Measurements from ENCODE around the gene SYCP2. TPM values are rescaled to one million over a fixed set of nuclear protein-coding genes. Genes with fewer than 3 reads are reported as not detected.

SYCP2 gene
- polyA plus RNA-seq, 1 donor (not counting 4 experiments of a cell fraction or from before 2014, with no cell fraction given) = 0.12 TPM

DNA sequence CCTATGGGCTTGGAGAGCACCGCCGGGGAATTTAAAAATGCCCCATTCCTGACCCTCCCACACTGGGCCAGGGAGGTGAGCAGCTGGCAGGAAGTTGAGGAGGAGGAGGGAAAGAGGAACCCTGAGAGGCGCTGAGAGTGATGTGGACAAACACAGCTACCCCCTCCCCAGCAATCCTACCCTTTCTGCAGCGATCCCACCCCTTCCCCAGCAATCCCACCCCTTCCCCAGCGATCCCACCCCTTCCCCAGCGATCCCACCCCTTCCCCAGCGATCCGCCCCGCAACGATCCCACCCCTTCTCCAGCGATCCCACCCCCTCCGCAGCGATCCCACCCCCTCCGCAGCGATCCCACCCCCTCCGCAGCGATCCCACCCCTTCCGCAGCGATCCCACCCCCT, 111.6 kb downstream of the SYCP2 start:
- Histone ChIP-seq H3K4me3 (ENCODE audit: control insufficient read depth in 2 of 3, extremely low read depth in 1 of 3, insufficient read depth in 2 of 3, low read depth in 1 of 3, low read length in 3 of 3) (no peak overlapping the region), H3K9me3 (ENCODE audit: control insufficient read depth, low read depth, low read length) (no peaks in the 10 kb centered on the region), H3K4me1 (ENCODE audit: control insufficient read depth, extremely low read depth, insufficient read depth, low read length) (peaks cover 16% of the 10 kb centered on the region), H3K4me2 (ENCODE audit: control insufficient read depth, extremely low read depth, insufficient read depth, low read depth, low read length) (no peak overlapping the region), H3K9me1 (ENCODE audit: control insufficient read depth, extremely low read depth, insufficient read depth, low read length) (no peaks in the 10 kb centered on the region), H3K27ac (ENCODE audit: control insufficient read depth, insufficient read depth, low read length) (no peak overlapping the region), H2AFZ (ENCODE audit: control insufficient read depth, low read length) (no peak overlapping the region), H3K27me3 (ENCODE audit: control insufficient read depth, extremely low read depth, insufficient read depth, low read length) (peaks cover 9% of the 10 kb centered on the region), H3K9ac (ENCODE audit: control insufficient read depth, extremely low read depth, insufficient read depth, low read length) (no peak overlapping the region), H3K79me2 (ENCODE audit: control insufficient read depth, insufficient read depth, low read length) (no peaks in the 10 kb centered on the region), H3K36me3 (ENCODE audit: control insufficient read depth in 2 of 2, extremely low read depth in 1 of 2, insufficient read depth in 2 of 2, low read length in 2 of 2) (no peaks in the 10 kb centered on the region), H4K20me1 (ENCODE audit: control insufficient read depth, extremely low read depth, insufficient read depth, low read length) (no peaks in the 10 kb centered on the region)
- no peak for DNase-seq (ENCODE audit: low read depth, low spot score)
- no peak for TF ChIP-seq EZH2 (IDR thresholded peaks at IDR 0.05; ENCODE audit: low read length)
- TF ChIP-seq, protein P1, sequence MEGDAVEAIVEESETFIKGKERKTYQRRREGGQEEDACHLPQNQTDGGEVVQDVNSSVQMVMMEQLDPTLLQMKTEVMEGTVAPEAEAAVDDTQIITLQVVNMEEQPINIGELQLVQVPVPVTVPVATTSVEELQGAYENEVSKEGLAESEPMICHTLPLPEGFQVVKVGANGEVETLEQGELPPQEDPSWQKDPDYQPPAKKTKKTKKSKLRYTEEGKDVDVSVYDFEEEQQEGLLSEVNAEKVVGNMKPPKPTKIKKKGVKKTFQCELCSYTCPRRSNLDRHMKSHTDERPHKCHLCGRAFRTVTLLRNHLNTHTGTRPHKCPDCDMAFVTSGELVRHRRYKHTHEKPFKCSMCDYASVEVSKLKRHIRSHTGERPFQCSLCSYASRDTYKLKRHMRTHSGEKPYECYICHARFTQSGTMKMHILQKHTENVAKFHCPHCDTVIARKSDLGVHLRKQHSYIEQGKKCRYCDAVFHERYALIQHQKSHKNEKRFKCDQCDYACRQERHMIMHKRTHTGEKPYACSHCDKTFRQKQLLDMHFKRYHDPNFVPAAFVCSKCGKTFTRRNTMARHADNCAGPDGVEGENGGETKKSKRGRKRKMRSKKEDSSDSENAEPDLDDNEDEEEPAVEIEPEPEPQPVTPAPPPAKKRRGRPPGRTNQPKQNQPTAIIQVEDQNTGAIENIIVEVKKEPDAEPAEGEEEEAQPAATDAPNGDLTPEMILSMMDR (optimal IDR thresholded peaks at IDR 0.05 in 1 of 3, IDR thresholded peaks at IDR 0.05 in 1 of 3, conservative IDR thresholded peaks at IDR 0.05 in 1 of 3; ENCODE audit: extremely low read depth in 1 of 3, insufficient read depth in 2 of 3, low read length in 3 of 3) = no peak
- no peak for FAIRE-seq
- dilution Hi-C loops (cut with MboI; ENCODE audit: extremely low pct_ligation_motif_present, low sequenced_read_pairs) = no loop called here

DNA sequence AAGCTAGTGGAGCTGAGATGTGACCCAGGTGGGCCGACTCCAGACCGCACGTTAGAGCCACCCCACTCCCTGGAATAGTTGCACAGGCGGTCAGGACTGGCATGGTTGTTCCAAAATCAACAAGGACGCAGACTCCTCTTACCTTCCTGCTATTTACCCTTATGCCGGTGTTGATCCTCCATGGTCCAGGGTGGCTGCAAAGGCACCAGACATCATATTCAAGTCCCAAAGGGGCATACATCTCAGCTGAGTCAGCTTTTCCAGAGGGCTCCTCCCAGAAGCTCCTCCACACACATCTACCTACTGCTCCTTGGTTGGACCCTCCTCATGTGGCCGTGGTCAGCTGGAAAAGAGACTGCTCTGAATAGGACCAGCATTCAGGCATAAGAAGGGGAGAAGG, 112.2 kb downstream of the SYCP2 start:
- TF ChIP-seq, protein P1 (optimal IDR thresholded peaks at IDR 0.05 in 1 of 3, IDR thresholded peaks at IDR 0.05 in 1 of 3, conservative IDR thresholded peaks at IDR 0.05 in 1 of 3; ENCODE audit: extremely low read depth in 1 of 3, insufficient read depth in 2 of 3, low read length in 3 of 3) = no peak
- no peak for TF ChIP-seq EZH2 (IDR thresholded peaks at IDR 0.05; ENCODE audit: low read length)
- Histone ChIP-seq H4K20me1 (ENCODE audit: control insufficient read depth, extremely low read depth, insufficient read depth, low read length) (no peaks in the 10 kb centered on the region), H3K9ac (ENCODE audit: control insufficient read depth, extremely low read depth, insufficient read depth, low read length) (no peak overlapping the region), H3K27ac (ENCODE audit: control insufficient read depth, insufficient read depth, low read length) (no peak overlapping the region), H3K4me3 (ENCODE audit: control insufficient read depth in 2 of 3, extremely low read depth in 1 of 3, insufficient read depth in 2 of 3, low read depth in 1 of 3, low read length in 3 of 3) (no peak overlapping the region), H3K36me3 (ENCODE audit: control insufficient read depth in 2 of 2, extremely low read depth in 1 of 2, insufficient read depth in 2 of 2, low read length in 2 of 2) (no peaks in the 10 kb centered on the region), H3K79me2 (ENCODE audit: control insufficient read depth, insufficient read depth, low read length) (no peaks in the 10 kb centered on the region), H2AFZ (ENCODE audit: control insufficient read depth, low read length) (no peak overlapping the region), H3K4me1 (ENCODE audit: control insufficient read depth, extremely low read depth, insufficient read depth, low read length) (peaks cover 10% of the 10 kb centered on the region), H3K27me3 (ENCODE audit: control insufficient read depth, extremely low read depth, insufficient read depth, low read length) (peaks cover 9% of the 10 kb centered on the region), H3K4me2 (ENCODE audit: control insufficient read depth, extremely low read depth, insufficient read depth, low read depth, low read length) (no peak overlapping the region), H3K9me1 (ENCODE audit: control insufficient read depth, extremely low read depth, insufficient read depth, low read length) (no peaks in the 10 kb centered on the region), H3K9me3 (ENCODE audit: control insufficient read depth, low read depth, low read length) (no peaks in the 10 kb centered on the region)
- no peak for DNase-seq (ENCODE audit: low read depth, low spot score)
- dilution Hi-C loops (cut with MboI; ENCODE audit: extremely low pct_ligation_motif_present, low sequenced_read_pairs) = no loop called here
- no peak for FAIRE-seq

Measured in keratinocyte (primary cell).